Head of caudate nucleus (tissue), 42 donors: ENCODE data around the gene ERFL.
"Not testable (repeated sequence)": the region's sequence is repeated elsewhere in the genome, so short reads cannot be mapped to it uniquely, and the experiment has no call there.

Experiments
- DNase-seq, 42 donors: peaks; one replicate each; pipeline versions ENCODE4 v3.0.0 to v3.0.0-alpha.2; 2020 to 2021; ENCODE audit warnings: mixed read lengths in 7 of 42
- intact Hi-C: fragments of 100-400 bp; cut with DNase I; formaldehyde crosslinking; loops from one replicate; pipeline ENCODE4 v1.15.0; 2022

ERFL gene

GRCh38 chr19:41947091-41947490 is 18.8 kb upstream of the ERFL start:
- DNase-seq: no peak

GRCh38 chr19:41945135-41945766 is 17.0 kb upstream of the ERFL start:
- no peak for DNase-seq
- intact Hi-C loops: no loop called here

More at GRCh38 chr19:41947091-41947490, 18.8 kb upstream of the ERFL start:
- intact Hi-C loops: no loop called here

GRCh38 chr19:41944336-41944735 is 16.1 kb upstream of the ERFL start:
- no peak for DNase-seq
- intact Hi-C loops: no loop called here

GRCh38 chr19:41941410-41942202 is 13.4 kb upstream of the ERFL start:
- intact Hi-C loops: no loop called here

GRCh38 chr19:41940731-41941409 is 12.6 kb upstream of the ERFL start:
- no peak for DNase-seq
- intact Hi-C loops: no loop called here

More at GRCh38 chr19:41941410-41942202, 13.4 kb upstream of the ERFL start:
- DNase-seq: no peak

DNA sequence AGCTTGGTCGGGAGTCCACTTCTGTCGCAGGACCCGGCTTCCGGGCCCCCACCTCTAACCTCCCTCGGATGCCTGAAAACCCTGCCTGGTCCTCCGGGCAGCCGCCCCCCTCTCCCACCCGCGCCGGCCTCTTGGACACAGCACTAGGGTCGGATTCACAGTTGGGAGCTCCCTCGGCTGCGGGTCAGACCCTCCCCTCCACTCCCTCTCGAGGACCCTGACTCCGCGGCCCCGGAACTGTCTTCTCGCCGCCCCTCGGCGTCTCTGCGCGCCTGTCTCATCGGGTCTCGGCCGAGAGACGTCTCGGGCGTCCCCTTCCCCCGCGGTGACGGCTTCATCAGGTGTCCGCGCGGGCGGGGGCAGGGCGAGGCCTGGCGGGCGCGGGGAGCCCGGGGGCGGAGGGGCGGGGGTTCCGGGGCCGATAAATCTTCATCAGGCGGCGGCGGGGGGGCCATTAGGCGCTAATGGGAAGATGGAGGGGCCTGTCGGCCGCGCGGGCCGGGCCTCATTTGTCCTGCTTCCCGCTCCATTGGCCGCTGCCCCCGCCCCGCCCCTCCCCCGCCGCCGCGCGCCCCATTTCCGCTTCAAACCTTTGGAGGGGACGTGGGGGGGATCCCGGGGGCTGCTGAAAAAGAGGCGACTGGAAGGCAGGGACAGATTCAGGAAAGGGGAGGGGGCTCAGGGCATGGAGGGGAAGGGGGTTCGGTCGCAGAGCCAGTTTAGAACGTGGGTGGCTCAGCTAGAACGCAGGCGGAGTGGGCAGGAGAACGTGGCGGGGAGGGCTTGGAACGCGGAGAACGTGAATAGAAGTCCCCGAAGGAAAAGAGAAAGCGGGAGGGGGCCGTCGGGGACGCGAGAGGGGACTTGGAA is 11.8 kb upstream of the ERFL start:
- intact Hi-C loops: loop anchor here (10.0 kb wide), 1 partner anchor 65 kb away; the partner anchor contains the start of gene CD79A
- DNase-seq: no peak

DNA sequence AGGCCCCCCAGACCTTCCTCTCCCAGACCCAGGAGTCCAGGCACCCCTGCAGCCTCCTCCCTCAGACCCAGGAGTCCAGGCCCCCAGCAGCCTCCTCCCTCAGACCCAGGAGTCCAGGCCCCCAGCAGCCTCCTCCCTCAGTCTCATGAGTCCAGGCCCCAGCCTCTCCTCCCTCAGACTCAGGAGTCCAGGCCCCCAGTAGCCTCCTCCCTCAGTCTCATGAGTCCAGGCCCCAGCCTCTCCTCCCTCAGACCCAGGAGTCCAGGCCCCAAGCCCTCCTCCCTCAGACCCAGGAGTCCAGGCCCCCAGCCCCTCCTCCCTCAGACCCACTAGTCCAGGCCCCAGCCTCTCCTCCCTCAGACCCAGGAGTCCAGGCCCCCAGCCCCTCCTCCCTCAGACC is 11.0 kb upstream of the ERFL start:
- intact Hi-C loops: loop anchor here (10.0 kb wide), 1 partner anchor 64 kb away; the partner anchor contains the start of gene CD79A
- DNase-seq: not testable (repeated sequence)

GRCh38 chr19:41937525-41938468 is 9.5 kb upstream of the ERFL start:
- intact Hi-C loops: loop anchor here (10.0 kb wide), 1 partner anchor 63 kb away; the partner anchor contains the start of gene CD79A
- DNase-seq: no peak

DNA sequence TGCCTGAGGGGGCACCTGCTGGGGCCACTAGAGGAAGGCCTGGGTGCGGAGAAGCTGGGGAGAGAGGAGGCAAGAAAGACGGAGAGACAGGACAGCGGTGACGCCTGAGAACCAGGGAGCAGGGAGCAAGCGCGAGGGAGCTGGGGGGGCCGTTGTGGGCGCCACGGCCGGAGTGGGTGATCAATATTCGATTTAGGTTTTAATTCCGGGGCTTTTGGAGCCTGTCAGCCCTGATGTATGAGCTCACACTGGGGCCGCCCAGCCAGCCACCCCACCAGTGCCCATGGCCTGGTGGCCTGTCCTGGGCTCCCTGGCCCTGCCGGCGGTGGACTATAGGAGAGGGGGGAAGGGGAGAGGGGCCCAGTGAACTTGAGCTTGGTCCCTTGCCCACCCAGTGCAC is 8.7 kb upstream of the ERFL start:
- DNase-seq: no peak
- intact Hi-C loops: loop anchor here (10.0 kb wide), 1 partner anchor 62 kb away; the partner anchor contains the start of gene CD79A

DNA sequence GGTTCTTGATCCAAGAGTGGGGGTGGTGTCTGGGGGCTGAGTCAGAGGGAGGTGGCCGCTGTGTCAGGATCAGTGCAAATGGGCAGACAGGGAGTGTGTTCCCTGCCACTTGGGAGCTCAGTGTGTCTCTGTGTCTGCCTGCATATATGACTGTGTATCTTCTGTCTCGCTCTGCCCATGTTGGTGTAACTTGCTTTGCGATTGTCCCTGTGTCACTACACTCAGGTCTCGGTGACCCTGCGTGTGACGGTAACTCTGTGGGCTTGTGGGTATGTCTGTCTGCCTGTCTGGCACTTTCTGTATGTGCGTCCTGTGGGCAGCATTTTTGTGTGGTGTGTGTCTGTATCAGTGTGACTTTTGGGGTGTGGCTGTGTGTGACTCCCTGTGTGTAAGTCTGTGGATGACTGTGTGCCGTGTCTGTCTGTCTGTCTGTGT is 8.2 kb upstream of the ERFL start:
- intact Hi-C loops: loop anchor here (10.0 kb wide), 1 partner anchor 62 kb away; the partner anchor contains the start of gene CD79A
- no peak for DNase-seq

DNA sequence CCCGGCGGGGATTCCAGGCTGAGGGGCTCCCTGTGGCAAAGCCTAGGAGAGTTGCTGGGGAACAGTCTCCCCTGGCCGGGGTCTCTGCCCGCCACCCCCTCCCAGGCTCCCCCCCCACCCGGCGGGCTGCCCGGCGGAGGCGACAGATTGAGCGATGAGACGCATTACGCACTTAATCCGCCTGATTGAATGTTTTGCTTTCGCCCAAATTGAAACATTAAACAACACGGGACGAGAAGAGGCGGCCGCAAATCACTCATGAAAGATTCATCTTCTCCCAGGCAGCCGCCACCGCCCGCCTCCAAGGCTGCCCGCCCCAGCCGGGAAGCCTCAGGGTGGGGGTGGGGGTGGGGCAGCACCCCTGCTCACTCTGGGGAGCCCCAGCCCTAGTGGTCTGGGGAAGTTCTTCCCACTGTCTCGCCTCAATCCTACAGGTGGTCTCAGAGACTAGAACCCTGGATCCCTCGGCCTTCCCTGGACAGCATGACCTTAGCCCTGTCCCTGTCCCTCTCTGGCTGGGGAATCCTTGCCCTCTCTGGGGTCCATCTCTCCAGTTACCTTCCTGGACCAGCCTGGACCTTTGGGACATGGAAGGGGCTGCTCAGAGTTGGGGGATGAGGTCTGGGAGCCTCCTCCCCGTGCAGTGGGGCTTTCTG is 7.6 kb upstream of the ERFL start:
- no peak for DNase-seq
- intact Hi-C loops: loop anchor here (10.0 kb wide), 1 partner anchor 61 kb away; the partner anchor contains the start of gene CD79A

DNA sequence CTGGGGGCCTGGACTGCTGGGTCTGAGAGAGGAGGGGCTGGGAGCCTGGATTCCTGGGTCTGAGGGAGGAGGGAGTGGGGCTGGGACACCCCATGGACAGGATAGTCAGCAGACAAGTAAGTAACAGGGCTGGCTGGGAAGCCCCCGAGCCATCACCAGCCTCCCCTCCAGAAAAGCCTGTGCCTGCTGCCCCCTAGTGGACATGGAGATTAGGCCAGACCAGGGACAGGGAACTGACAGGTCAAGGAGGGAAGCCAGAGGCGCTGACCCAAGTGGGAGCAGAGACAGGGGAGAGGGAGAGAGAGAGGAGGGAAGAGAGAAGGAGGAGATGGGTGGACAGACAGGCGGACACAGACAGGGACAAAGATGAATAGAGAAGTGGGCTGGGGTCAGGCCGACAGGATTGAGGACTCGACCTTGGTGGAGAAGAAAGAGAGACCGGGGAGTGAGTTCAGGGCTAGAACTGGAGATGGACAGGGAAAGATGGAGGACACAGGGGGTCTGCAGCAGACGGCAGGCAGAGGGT is 6.7 kb upstream of the ERFL start:
- peak; percentile 25 to 88 (median 64) for DNase-seq
- intact Hi-C loops: loop anchor here (10.0 kb wide), 1 partner anchor 60 kb away; the partner anchor contains the start of gene CD79A

DNA sequence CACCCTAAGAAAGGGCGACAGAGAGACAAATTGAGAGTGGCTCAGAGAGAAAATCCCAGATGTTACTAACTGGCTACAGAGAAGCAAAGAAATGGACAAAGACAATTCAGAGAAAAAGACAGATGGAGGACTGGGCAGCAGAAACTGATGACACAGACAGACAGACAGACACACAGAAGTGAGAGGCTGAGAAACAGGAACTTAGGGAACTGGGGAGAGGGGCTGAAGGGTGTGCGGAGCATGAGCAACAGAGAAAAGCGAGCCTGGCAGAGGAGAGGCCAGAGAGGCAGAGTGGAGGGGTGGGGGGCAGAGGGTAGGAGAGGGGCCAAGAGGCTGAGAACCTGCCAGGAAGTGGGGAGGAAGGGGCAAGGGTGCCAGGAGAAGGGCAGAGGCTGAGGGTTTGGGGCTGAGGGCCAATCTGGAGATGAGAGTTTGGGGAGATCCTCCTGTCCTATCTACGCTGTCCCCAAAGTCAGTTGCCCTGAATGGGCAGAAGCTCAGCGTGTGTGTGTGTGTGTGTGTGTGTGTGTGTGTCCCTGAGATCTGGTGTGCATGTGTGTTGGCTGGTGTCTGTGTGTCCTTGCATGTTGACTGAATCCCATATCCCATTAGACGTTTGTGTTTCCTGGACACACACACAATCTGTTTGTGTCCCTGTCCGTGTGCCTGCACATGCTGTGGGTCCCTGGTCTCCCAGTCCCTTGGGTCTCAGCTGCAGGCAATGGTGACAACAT is 5.6 kb upstream of the ERFL start:
- no peak for DNase-seq
- intact Hi-C loops: loop anchor here (10.0 kb wide), 1 partner anchor 59 kb away; the partner anchor contains the start of gene CD79A

DNA sequence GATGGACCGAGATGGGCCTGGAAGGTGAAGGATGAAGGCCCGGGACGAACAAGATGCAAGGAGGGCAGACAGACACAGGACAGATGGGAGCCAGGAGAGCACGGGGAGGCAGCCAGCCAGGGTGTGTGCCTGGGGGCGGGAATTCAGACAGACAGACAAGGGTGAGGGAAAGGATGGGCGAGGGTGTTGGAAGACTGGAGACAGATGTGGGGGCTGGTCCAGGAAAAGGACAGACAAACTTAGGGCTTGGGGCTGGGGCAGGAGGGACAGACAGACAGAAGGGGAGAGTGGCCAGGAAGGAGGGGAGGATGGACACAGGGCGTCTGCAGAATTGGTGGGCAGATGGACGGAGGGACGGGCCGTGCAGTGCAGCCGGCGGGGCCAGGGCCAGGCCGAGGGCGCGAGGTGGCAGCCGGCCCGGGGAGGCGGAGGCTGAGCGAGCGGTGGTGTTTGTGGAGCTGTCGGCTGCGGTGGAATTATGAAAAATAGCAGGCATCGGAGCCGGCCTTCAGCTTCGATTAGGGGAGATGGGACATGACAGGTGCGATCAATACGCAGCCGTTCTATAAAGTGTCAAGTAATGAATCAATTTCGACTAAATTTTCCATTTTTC is 4.6 kb upstream of the ERFL start:
- DNase-seq: peak in 4 of 42 donors; percentile 5 to 53 (median 28)
- intact Hi-C loops: loop anchor here (10.0 kb wide), 1 partner anchor 58 kb away; the partner anchor contains the start of gene CD79A

GRCh38 chr19:41932259-41932719 is 4.0 kb upstream of the ERFL start:
- intact Hi-C loops: loop anchor here (10.0 kb wide), 1 partner anchor 57 kb away; the partner anchor contains the start of gene CD79A
- DNase-seq: no peak
